ENCODE measurements around the gene CNTN4.

GRCh38 chr3:2853651-2854050 lies 755.0 kb downstream of the CNTN4 start:
- no peak for TF ChIP-seq CTCF (IDR thresholded peaks at IDR 0.05; ENCODE audit: low read depth, low read length, missing input control)
- no peak for TF ChIP-seq HNF4A (conservative IDR thresholded peaks at IDR 0.05)
- TF ChIP-seq REST (IDR thresholded peaks at IDR 0.05) = no peak
- no peak for TF ChIP-seq SP1 (IDR thresholded peaks at IDR 0.05)
- TF ChIP-seq RAD21 (IDR thresholded peaks at IDR 0.05) = no peak
- no peak for TF ChIP-seq TAF1 (conservative IDR thresholded peaks at IDR 0.05)
- no peak for TF ChIP-seq JUND (IDR thresholded peaks at IDR 0.05)
- TF ChIP-seq GABPA (IDR thresholded peaks at IDR 0.05 in 1 of 2, conservative IDR thresholded peaks at IDR 0.05 in 1 of 2) = no peak

Measured in liver (tissue), 3 donors.